GM19351 (cell line): ENCODE results near the gene TEX19.
"Not testable (repeated sequence)": the region's sequence is repeated elsewhere in the genome, so short reads cannot be mapped to it uniquely, and the experiment has no call there.

ENCODE experiments used
- ATAC-seq: cut with Tn5 transposase; IDR thresholded peaks from one replicate; pipeline ENCODE4 v1.9.1; 2021; ENCODE audit warnings: mild to moderate bottlenecking, moderate library complexity; ENCODE audit not compliant: unreplicated experiment

Gene TEX19

GRCh38 chr17:82406131-82406671, 47.2 kb downstream of the TEX19 start:
- no peak for ATAC-seq

DNA sequence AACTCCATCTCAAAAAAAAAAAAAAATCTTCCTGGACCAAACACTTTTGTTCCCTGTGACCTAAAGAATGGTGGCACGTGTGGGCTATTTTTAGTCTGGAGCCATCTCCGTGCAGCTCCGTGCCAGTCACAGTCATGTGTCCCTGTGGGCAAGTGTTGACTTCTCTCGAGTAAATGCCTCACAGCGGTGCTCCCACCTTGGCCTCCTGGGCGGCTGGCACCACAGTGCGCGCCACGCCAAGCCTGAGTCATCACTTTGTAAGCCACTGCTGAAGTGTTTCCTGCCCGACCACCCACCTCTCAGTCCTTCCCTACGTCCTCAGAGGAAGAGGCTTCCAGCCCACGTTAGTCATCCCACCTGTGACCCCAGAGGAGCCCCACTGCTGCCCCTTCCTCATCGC, 48.2 kb downstream of the TEX19 start:
- ATAC-seq = no peak

GRCh38 chr17:82408288-82408937, 49.4 kb downstream of the TEX19 start:
- no peak for ATAC-seq

GRCh38 chr17:82408938-82409318, 49.9 kb downstream of the TEX19 start:
- ATAC-seq = no peak

GRCh38 chr17:82410014-82410716, 51.1 kb downstream of the TEX19 start:
- no peak for ATAC-seq

DNA sequence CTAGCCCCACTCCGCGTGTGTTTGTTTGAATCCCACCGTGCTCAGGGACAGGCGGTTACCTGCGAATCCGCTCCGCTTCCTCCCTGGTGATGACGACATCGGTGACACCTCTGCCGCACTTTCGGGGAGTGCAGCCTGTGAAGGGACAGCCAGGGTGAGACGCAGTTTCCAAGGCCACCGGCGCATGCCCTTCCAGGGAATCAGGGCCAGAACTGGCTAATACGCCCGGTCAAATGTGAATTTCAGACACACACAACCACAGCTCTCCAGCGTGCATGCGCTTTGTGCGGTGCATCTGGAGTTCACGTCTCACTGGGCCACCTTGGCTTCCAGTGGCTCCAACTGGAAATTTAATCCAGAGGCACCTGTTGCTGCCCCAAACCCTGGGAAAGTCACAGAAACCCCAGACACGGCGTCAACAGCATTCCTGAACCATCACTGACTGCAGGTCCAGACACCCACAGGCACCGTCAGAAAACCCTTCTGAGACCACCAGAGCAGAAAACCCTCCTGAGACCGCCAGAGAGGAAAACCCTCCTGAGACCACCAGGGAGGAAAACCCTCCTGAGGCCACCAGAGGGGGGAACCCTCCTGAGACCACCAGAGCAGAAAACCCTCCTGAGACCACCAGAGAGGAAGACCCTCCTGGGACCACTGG, 52.5 kb downstream of the TEX19 start:
- no peak for ATAC-seq

DNA sequence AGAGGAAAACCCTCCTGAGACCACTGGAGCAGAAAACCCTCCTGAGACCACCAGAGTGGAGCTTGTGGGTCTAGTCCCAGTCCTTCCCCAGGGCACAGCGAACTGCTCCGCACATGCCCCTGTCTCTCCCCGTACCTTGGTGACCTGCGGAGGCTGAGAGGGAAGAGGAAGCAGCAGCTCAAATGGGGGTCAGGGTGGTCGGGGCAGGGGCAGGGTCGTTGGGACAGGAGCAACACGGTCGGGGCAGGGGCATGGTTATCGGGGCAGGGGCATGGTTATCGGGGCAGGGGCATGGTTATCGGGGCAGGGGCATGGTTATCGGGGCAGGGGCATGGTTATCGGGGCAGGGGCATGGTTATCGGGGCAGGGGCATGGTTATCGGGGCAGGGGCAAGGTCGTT, 53.0 kb downstream of the TEX19 start:
- ATAC-seq = not testable (repeated sequence)

GRCh38 chr17:82412535-82413520, 53.8 kb downstream of the TEX19 start:
- ATAC-seq = no peak
